H1 (cell line): ENCODE data around the gene DHRS1.

Experiments
- BACH1 ChIP-seq: IDR thresholded peaks from 2 replicates; pipeline ENCODE4 v1.6.1; 2012; ENCODE audit warnings: low read length, improper control_type of control experiment
- BRCA1 ChIP-seq: IDR thresholded peaks from 2 replicates; pipeline ENCODE4 v1.6.1; 2012; ENCODE audit warnings: low read depth, low read length, improper control_type of control experiment
- CTCF ChIP-seq, 3 experiments: IDR thresholded peaks; 1 replicate in 2 of 3; 2 replicates in 1 of 3; pipeline versions ENCODE4 v1.5.1 to v1.6.1; 2011; ENCODE audit warnings: low read length in 3 of 3, mild to moderate bottlenecking in 3 of 3, inconsistent platforms in 2 of 3, low read depth in 1 of 3, moderate library complexity in 1 of 3; ENCODE audit not compliant: insufficient read depth in 1 of 3; ENCODE audit errors: control extremely low read depth in 1 of 3
- JUN ChIP-seq: IDR thresholded peaks from 2 replicates; pipeline ENCODE4 v1.6.1; 2011; ENCODE audit warnings: low read depth, mild to moderate bottlenecking, improper control_type of control experiment, low read length
- KDM1A ChIP-seq: fragments of 200-600, 300-600 bp; sonication (generic); IDR thresholded peaks from 2 replicates; pipeline ENCODE4 v1.7.1; 2016; ENCODE audit warnings: mild to moderate bottlenecking, low read length, borderline replicate concordance
- KDM5A ChIP-seq: fragments of 200-600 bp; IDR thresholded peaks from 2 replicates; pipeline ENCODE4 v1.7.1; 2012; ENCODE audit warnings: mild to moderate bottlenecking, low read length, inconsistent platforms, mixed read lengths
- NRF1 ChIP-seq: IDR thresholded peaks from 2 replicates; pipeline ENCODE4 v1.6.1; 2011; ENCODE audit warnings: mild to moderate bottlenecking, low read depth, low read length, improper control_type of control experiment
- POLR2A ChIP-seq, 2 experiments: IDR thresholded peaks; 1 replicate in 1 of 2; 2 replicates in 1 of 2; pipeline ENCODE4 v1.6.1; 2011; ENCODE audit warnings: low read depth in 2 of 2, low read length in 2 of 2, mild to moderate bottlenecking in 2 of 2; ENCODE audit errors: control extremely low read depth in 1 of 2
- POLR2AphosphoS5 ChIP-seq: IDR thresholded peaks from 2 replicates; pipeline ENCODE4 v1.6.1; 2011; ENCODE audit warnings: low read depth, low read length
- RFX5 ChIP-seq: IDR thresholded peaks from 2 replicates; pipeline ENCODE4 v1.6.1; 2011; ENCODE audit warnings: low read depth, low read length, improper control_type of control experiment, borderline replicate concordance
- SRF ChIP-seq: IDR thresholded peaks from 2 replicates; pipeline ENCODE4 v1.6.1; 2011; ENCODE audit warnings: mild to moderate bottlenecking, low read depth, low read length, moderate library complexity
- USF2 ChIP-seq: IDR thresholded peaks from 2 replicates; pipeline ENCODE4 v1.6.1; 2011; ENCODE audit warnings: low read length, improper control_type of control experiment

- TF ChIP-seq POLR2A (IDR thresholded peaks at IDR 0.05; ENCODE audit: control extremely low read depth in 1 of 2, low read depth in 2 of 2, low read length in 2 of 2) (no peak), CTCF (IDR thresholded peaks at IDR 0.05; ENCODE audit: control extremely low read depth in 1 of 3, insufficient read depth in 1 of 3, low read depth in 1 of 3, low read length in 3 of 3) (no peak), RFX5 (no peak), POLR2AphosphoS5 (no peak), BACH1 (no peak), USF2 (no peak), KDM5A (no peak), SRF (no peak), KDM1A (no peak), JUN (no peak), NRF1 (no peak), BRCA1 (no peak)
Observed at GRCh38 chr14:24322672-24323071, 23.1 kb upstream of the DHRS1 start.
